DMS 273 treated with DMSO at 0.1 percent for 48 hours (cell line): ENCODE data around the gene UFC1.
A peak's percentile ranks its signal among the peaks of the same experiment; 100 is the strongest.

Source experiments
- DNase-seq: peaks from one replicate; lab custom pipeline; 2025; lab: John Stamatoyannopoulos, UW

Gene UFC1

DNA sequence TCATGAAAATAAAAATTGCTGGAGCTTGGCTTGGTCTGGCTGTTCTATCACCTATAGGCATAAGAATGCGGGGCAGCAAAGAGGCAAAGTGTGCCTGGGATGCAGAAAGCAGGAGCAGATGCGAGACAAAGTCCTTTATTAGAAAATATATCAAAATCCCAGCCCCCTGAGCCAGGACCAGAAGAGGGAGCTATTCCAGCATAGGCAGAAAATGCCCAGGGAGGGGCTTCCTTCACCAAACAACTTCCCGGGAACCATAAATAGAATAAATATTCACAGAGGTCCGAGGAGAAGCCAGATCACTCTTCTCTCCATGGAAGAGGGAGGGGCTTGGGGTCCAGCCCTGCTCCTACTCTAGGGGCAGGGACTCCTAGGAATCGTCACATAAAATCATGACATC is 17.4 kb downstream of the UFC1 start:
- no peak for DNase-seq

DNA sequence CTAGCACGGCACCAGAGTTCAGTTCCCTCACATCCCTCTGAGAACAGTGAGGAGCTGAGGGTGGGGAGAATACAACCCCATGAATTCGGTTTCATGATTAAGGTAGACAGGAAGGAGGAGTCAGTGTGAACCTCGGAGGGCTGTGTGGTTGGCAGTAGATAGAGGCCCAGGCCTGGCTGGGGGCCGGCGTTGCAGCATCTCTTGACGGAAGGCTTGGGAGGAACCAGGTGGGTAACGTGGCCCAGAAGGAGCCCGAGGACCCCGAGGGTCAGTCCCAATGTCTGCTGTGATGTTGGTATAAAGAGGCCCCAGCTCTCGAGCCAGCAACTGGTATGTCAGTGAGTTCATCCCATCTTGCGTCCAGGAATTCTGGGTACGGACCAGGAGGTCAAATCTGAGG is 17.9 kb downstream of the UFC1 start:
- no peak for DNase-seq

DNA sequence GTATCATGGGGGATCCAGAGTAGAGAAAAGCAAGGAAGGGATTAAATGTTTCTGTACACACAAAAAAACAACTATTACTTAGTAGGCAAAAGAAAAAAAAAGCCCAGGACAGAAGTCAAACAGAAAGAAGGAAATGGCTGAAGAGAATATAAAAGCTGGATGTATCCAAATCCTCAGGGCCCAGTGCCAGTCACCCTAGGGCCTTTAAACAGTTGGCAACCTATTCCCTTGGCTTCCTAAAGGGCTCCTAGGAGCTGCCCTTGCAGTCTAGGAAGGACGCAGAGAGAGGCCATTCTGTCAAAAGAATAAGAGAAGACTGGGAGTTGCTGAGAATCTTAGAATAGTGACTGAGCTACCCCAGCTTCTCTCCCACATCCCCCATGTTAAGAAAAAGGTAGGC is 18.6 kb downstream of the UFC1 start:
- no peak for DNase-seq

DNA sequence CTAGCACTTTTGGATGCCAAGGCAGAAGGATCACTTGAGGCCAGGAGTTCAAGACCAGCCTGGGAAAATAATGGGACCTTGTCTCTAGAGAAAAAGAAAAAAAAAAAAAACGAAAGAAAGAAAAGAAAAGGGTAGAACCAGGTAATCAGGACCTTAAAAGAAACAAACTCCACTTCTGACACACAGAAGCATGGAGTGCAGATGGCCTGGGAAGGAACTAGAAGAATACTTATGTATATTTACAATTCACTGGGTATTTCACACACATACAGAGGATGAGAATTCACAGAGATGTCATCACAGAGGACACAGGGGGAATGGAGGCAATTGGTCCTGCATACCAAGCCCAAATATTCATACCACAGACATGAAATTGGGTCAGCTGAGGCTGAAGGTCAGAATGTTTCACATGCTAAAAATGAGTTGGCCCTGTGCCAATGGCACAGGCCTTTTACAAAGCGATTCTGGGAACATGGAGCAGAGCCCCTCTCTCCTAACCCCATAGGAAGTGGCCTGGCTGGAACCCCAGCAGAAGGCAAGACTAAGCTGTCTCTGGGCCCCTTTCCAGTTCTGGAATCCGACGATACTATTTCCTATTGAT is 19.1 kb downstream of the UFC1 start:
- no peak for DNase-seq

DNA sequence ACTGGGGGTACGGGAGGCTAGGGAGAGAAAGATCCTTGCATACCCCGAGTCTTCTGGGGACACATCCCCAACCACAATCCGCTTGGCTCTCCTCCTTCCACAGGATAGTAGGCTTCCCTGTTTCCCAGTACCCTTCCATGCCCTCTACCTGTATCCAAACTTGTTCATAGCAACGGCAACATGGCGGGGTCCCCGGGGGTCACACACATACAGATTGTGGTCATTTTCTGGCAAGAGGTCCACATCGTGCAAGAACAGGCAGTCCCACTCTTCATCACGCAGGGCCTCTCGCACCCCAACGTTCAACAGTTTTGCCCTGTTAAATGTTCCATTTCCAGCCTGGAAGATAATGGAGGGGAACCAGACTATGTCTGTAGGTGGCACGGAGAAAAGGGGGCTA is 19.9 kb downstream of the UFC1 start:
- DNase-seq: no peak

DNA sequence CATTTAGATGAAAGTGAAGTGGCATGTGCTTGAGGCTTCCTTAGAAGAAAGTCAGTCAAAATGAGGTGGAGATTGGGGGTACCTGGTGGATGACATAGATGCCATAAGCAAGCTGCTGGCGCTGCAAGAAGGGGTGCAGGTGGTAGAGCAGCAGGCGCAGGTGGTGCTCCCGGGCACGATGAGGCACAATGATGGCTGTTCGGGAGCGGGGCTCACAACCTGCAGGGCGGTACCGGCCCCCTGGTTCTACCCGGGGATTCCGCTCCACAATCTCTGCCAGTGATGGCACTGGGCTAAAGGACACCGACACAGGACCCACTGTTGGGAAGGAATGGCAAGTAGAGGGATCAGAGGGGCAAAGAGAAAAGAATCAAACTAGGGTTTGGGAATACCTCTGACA is 21.1 kb downstream of the UFC1 start:
- DNase-seq: no peak

DNA sequence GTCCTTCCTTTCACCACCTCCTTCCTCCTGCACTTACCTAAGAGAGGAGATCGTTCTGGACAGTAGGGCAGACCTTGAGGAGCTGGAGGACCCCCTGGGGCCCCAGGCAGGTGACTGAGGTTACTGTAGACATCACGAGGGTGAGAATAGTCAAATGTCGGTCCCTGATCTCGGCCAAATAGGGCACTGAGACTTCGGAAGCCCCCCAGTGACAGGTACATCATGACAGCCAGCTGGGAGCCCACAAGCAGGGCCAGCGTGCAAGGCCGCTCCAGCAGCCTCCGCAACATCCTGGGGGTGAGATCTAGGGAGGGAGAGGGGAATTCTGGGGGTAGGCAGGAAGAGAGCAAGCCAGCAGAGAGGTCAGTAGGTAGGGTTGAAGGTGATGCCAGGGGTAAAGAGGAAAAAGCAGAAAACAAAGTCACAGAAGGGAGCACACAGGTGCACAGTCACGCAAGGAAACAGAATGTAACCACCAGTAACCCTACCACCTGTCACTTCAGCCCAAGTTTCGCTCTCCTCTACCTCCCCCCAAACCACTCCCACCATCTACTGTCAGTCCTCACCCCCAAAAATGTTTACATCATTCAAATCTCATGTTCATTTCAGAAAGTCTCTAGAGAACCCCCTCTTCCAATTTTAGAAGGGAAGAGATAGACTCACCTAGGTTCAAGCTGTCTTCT is 22.1 kb downstream of the UFC1 start:
- no peak for DNase-seq

DNA sequence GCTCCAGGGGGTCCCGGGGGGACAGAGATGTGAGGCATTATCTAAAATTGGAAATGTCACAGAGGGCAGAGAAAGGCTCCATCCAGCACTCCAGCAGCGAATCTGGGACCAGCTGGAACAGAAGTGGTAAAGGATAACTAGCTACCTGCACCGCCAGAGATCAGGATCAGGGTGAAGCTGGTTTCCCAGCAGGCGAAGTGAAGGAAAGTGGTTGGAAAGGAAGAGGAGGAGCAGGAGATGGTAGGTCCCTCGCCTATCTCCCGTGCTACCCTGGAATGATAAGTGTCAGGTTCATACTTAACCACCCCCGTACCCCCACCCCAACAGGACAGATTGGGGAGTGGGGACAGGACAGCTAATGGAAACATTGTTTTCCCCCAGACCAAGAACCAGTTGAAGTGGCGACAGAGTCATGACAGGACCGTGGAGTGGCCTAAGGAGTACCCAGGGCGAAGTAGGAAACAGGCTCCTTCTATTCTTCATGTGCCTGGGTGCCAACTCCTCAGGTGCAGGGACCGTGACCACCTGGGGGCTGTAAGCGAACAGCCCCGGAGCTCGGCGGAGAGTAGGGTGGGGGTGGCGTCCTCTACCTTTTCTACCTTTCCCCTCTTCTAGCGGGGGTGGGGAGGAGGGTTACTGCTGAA is 22.8 kb downstream of the UFC1 start:
- no peak for DNase-seq

DNA sequence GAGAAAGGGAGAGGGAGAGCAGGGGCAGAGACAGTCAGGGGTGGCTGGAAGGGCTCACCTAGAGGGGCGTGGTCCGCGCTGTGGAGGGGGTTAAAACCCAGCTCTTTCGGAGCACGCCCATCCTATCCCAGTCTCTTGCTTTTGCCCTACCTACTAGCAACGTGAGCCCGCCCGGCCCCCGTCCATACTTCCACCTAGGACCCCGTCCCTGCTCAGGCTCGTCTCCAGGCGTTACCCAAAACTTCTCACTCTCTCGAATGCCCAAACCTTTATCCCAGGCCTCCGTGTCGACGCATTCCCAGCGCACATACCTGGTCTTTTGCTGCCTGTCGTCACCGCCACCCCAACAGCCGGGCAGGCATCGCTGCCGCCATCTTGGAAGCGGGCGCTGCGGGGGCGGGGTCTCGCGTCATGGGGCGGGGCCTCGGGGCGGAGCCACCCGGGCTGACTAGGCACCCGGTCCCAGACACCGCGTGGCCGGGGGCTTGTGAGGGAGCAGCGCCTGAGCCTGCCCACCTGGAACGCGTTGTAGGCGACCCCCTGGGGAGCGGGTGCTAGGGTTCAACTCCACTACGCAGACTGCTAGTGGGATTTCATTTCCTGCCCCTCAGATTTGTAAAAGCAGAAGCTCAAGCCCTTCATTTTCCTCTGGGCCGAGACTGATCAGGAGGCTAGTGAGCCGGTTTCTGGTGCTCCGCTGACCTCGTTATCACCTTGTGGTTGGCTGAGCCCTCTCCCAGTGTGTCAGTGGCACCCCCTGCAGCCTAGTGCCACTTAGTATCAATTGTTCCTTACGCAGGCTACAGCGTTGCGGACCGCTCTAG is 23.5 kb downstream of the UFC1 start, which contains the start of gene B4GALT3:
Gene B4GALT3 (minus strand): TSS at position 396 of the 824 bp plus-strand sequence. CDS start 1,447 bp downstream, outside the sequence.
- DNase-seq: peak; percentile 56

DNA sequence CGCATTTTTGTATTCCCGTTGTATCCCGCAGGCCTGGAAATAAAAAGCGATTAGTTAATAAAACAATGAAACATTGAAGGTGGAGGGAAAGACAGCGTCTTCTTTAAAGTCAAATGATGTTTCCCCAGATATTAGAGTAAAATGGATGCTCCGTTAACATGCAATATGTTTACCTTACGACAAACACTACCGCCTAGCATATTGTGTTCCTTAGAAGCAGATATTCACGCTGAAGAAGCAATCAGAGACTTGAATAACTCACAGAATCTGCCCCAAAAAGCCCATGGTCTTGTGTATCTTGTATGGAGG is 24.1 kb downstream of the UFC1 start:
- no peak for DNase-seq

DNA sequence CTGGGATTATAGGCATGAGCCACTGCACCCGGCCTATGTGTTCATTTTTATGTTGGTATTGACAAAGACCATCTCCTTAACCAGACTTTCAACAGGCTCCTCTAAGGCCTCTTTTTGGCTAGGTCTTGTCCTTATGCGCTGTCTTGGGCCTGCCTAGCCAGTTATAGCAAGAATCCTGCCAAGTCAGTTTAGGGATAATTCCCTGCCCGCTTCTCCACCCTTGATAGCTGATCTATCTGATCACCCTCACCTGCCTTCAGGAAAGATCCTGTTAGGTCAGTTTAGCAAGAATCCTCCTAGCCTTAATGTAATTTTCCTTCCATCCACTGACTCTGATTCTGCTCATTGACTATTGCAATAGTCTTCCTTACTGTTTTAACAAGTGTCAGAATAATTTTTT is 25.9 kb downstream of the UFC1 start:
- DNase-seq: no peak

DNA sequence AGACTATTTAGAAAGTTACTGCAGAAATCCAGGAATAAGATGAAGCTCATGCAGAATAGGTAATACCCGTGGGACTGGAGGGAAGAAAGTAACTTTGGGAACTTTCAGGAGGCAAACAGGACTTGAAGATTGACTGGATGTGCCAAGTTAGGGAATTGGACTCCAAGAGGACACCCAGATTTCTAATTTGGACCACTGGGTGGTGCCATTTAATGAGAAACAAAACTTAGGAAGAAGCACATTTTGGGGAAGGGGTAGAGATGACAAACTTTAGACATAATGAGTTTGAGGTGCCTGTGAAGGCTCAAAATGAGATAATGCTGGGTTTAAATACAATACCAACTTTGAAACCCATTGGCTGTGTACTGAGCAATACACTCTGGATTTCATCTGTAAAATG is 26.9 kb downstream of the UFC1 start:
- no peak for DNase-seq

DNA sequence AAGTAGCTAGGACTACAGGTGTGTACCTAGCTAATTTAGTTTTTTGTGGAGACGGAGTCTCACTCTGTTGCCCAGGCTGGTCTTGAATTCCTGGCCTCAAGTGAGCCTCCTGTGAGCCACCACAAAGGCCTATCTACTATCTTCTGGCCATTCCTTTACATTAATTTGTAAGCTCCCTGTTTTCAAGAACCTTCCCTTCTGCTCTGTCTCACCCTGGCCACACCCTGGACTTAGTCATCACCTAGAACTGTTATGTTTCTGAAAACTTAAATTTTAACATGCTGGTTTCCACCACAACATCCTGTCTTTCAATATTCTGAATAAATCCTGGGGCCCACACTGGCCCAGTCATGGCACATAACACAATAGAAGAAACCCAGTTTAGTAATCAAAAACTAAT is 28.4 kb downstream of the UFC1 start:
- no peak for DNase-seq

DNA sequence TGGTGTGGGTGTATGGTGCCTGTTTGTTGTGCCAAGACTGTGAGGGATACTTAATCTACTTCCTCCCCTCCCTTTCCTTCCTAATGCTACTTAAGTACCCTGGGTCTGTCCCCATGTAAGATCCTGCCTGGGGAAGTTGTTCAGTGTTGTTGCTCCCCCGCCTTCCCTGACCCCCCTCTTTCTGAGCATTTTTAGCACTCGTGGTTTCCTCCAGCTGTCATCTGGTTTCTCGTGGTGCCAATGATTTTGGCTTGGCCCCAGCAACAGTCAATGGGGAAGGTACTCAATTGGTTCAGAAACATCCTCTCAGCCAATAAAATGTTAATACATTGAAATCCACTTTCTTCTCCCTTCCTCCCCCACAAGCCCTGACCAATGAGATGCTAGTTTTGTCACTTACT is 31.5 kb downstream of the UFC1 start:
- peak; percentile 99 for DNase-seq

DNA sequence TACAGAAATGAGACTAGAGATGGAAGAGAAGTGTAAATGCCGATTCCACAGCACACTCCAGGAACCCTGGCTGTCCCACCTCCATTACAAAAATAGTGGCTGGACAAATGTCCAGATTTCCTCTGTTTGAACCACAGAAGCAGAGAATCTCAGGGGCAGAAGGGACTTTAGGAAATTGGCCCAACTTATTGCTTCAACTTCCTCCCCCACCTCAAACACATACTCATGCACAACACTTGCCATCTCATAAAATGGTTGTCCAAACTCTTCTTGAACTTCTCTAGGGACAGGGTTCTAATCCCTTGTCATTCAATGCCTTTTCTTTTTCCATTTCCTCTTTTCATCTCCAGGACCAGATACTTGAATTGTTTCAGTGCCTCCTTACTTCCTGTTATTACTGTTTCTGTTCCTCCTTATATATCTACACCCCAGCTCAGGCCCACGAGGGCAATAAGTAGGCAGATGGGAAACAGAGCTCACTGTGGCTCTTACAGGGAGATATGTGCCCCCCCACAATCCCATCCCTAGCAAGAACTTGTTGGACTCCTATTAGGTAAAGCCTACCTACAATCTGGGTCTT is 32.0 kb downstream of the UFC1 start:
- DNase-seq: peak; percentile 49

DNA sequence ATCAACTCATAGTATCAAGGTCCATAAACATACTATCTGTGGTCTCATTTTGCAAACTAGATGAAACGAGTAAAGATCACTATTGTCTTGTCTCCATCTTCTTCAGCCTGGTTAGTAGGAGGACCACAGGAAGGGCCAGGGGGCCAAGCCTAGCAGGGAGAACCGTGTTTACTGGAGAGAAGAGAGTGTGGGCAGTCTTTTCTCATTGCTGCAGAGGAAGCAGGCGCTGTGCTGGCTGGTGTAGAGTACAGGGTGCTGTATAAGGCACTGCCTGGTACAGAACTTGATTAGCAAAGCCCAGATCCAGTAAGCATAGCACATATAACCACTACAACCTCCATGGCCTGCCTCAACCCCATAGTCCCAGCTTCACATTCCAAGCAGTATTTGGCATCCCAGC is 33.5 kb downstream of the UFC1 start:
- no peak for DNase-seq

DNA sequence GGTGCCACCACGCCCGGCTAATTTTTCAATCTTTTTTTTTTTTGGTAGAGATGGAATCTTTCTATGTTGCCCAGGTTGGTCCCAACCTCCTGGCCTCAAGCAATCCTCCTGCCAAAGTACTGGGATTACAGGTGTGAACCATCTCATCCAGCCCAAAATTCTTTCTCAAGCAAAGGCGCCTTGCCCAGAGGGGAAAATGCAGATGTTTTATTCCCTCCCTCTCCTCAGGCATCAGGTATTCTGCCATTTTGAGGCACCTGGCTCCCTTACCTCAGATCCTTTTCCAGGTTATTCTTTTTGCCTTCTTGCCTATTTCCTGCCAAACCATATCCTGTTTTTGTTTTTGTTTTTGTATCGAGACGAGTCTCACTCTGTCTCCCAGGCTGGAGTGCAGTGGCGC is 34.6 kb downstream of the UFC1 start:
- no peak for DNase-seq

DNA sequence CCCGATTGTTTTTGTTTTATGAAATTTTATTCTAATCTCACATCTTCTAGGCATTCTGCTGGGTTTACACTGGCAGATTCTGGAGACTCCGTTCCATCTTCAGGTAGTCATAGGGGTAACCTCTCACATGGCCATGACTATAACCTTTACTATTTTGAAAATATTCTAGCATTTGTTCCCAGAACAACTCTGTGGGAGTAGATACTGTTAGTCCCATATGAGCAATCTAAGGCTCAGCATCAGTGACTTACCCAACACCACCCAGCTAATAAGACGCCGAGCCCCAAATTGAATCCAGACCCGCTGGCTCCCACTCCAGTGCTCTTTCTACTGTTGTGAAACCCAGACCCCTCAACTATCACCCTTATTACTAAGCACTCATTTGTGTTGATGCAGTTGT is 35.3 kb downstream of the UFC1 start:
- no peak for DNase-seq

DNA sequence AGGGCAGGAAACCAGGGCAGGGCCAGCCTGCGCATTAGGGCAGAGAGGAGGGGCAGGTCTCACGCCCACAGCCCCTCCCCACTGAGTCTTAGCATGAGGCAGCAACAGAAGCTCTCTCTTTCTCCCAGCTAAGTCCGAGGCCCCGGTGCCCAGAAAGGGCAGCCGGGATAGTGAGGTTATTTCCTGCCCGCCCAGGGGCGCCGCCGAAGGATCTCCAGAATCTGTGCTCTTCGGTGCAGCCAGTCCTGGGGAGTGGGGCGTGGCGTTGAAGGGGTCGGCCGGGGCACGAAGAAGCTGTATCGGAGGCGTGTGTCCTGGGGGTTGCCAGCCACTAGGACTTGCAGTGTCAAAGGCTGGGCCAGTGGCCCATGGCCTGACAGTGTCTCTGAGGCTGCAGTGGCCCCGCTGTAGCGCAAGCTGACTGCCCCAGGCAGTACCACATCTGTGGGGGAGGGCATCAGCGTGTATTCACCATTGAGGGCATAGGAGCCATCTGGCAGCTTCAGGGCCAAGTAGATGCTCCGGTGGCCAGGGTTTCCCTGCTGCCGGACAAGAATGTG is 37.3 kb downstream of the UFC1 start:
- no peak for DNase-seq

DNA sequence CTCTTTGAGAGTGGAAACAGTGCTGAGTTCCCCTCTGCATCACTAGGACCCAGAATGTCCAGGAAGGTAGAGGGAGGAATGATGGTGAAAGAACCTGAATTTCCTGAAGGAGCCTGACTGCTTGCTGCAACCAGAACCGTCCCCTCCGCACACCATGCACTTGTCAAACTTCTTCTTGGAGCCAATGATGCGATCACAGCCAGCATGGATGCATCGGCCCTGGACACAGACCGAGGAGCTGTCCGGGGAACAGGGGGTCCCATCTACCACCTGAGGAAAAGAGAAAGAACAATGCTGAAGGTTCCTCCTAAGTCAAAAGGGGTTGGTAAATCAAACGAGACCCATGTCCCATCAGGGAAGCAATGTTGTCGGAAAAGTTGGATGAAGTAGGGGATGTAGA is 38.2 kb downstream of the UFC1 start:
- no peak for DNase-seq

DNA sequence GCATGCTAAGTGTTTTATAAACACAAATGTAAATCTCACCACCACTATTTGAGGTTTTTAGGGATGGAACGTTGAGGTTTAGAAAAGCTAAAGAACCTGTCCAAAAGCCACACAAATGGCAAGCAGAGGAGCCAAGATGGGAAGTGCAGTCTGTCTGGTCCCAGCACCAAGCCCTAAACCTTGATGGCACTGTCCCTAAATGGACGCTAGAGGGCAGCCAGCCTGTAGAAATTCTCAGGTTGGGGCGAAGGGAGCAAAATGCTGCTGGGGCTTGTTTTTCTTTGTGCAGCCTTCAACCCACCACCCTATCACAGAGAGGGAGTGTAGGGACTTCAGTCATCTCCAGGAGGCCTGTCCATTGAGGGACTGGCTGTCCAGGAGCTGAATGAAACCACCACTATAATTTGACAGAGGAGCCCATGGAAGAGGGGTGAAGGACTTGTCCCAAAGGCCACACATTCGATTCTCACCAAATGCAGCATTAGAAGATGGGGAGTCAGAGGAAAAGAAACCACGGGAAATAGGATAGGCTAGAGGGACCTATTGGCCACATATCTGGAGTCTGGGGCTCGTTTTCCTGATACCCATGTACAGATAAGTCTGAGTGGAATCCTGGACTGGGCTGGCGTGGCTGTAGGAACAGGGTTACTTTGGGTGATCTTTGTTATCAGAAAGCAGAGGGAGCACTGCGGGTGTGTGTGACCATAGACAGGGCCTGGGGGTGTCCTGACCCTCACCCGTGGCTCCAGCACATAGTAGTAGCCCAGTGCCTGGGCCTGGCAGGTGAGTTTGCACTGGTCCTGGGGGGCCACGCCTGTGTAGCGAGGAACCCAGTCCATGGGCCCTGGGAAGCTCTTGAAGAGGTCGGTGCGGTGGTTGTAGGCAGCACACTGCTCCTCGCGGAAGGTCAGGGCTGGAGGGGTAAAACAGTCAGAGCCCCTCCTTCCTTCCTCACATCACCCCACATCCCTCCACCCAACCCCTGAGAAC is 39.0 kb downstream of the UFC1 start:
- DNase-seq: peak; percentile 36
